H1 (cell line): ENCODE data around the gene CPSF4. TPM values are rescaled to one million over a fixed set of nuclear protein-coding genes. Genes with fewer than 3 reads are reported as not detected.

Experiments used
- CTCF ChIA-PET: fragments of 300-600 bp; sonication (Branson Sonifier 250); formaldehyde crosslinking; loops from one replicate; lab custom pipeline; 2021; ENCODE audit not compliant: partially characterized antibody; lab: Charles Lee
- POLR2A ChIA-PET: fragments of 300-600 bp; sonication (Branson Sonifier 250); formaldehyde crosslinking; loops from one replicate; lab custom pipeline; 2021; ENCODE audit warnings: inconsistent platforms; ENCODE audit not compliant: partially characterized antibody; lab: Charles Lee
- DNase-seq, 2 experiments: peaks; one replicate each; pipeline versions ENCODE4 v3.0.0 to v3.0.0-alpha.2; 2010 to 2022; ENCODE audit warnings: low spot score in 2 of 2, low read depth in 1 of 2, mixed read lengths in 1 of 2
- FAIRE-seq: peaks from 2 replicates; lab custom pipeline; 2011; peaks lifted over from hg19 to GRCh38; lab: Jason Lieb, UNC
- H2AFZ ChIP-seq: 2 replicates; pipeline ENCODE4 v1.8.1; 2012; ENCODE audit warnings: low read length, inconsistent platforms
- H2AK5ac ChIP-seq: 2 replicates; pipeline ENCODE4 v1.6.1; 2013; ENCODE audit warnings: low read depth, low read length
- H2BK120ac ChIP-seq: replicated peaks from 2 replicates; pipeline ENCODE3; 2013; ENCODE audit warnings: low read depth, low read length, inconsistent platforms
- H2BK12ac ChIP-seq: 2 replicates; pipeline ENCODE4 v1.6.1; 2013; ENCODE audit warnings: low read depth, low read length
- H2BK15ac ChIP-seq: 2 replicates; pipeline ENCODE4 v1.6.1; 2013; ENCODE audit warnings: low read length
- H2BK20ac ChIP-seq: 2 replicates; pipeline ENCODE4 v1.6.1; 2013; ENCODE audit warnings: low read length
- H2BK5ac ChIP-seq: 2 replicates; pipeline ENCODE4 v1.6.1; 2013; ENCODE audit warnings: low read depth, low read length
- H3K14ac ChIP-seq: 2 replicates; pipeline ENCODE4 v1.6.1; 2013; ENCODE audit warnings: inconsistent platforms; ENCODE audit not compliant: insufficient read length
- H3K18ac ChIP-seq: 2 replicates; pipeline ENCODE4 v1.6.1; 2013; ENCODE audit warnings: low read length; ENCODE audit errors: extremely low read depth
- H3K23ac ChIP-seq: 2 replicates; pipeline ENCODE4 v1.6.1; 2013; ENCODE audit warnings: inconsistent platforms; ENCODE audit not compliant: insufficient read length
- H3K23me2 ChIP-seq: 2 replicates; pipeline ENCODE4 v1.6.1; 2013; ENCODE audit warnings: low read depth, low read length
- H3K27ac ChIP-seq: 2 replicates; pipeline ENCODE4 v1.6.1; 2011; ENCODE audit warnings: low read depth, low read length, inconsistent platforms
- H3K27me3 ChIP-seq, 4 experiments: replicated peaks in 1 of 4; 1 replicate in 1 of 4; 2 replicates in 3 of 4; pipeline versions ENCODE4 v1.6.1 to v1.8.1; 2011 to 2013; ENCODE audit warnings: low read length in 3 of 4, mild to moderate bottlenecking in 3 of 4, inconsistent platforms in 2 of 4, mixed read lengths in 2 of 4, moderate library complexity in 1 of 4; ENCODE audit not compliant: control insufficient read depth in 3 of 4, insufficient read depth in 3 of 4; ENCODE audit errors: extremely low read depth in 1 of 4
- H3K36me3 ChIP-seq, 4 experiments: 2 replicates each; pipeline versions ENCODE4 v1.6.1 to v1.8.1; 2011 to 2013; ENCODE audit warnings: mild to moderate bottlenecking in 4 of 4, low read length in 3 of 4, moderate library complexity in 2 of 4, control low read depth in 1 of 4, inconsistent platforms in 1 of 4; ENCODE audit not compliant: insufficient read depth in 4 of 4, control insufficient read depth in 2 of 4
- H3K4ac ChIP-seq: replicated peaks from 2 replicates; pipeline ENCODE3; 2013; ENCODE audit warnings: low read length, low read depth, mixed read lengths, inconsistent platforms; ENCODE audit not compliant: insufficient read length
- H3K4me1 ChIP-seq, 4 experiments: replicated peaks in 1 of 4; 1 replicate in 1 of 4; 2 replicates in 3 of 4; pipeline versions ENCODE4 v1.6.1 to v1.8.1; 2011 to 2013; ENCODE audit warnings: low read length in 3 of 4, inconsistent platforms in 2 of 4, mixed read lengths in 1 of 4; ENCODE audit not compliant: insufficient read depth in 4 of 4, control insufficient read depth in 3 of 4
- H3K4me2 ChIP-seq, 2 experiments: 2 replicates each; pipeline versions ENCODE4 v1.6.1 to v1.8.1; 2011 to 2013; ENCODE audit warnings: low read depth in 2 of 2, low read length in 2 of 2, control low read depth in 1 of 2, inconsistent platforms in 1 of 2, mild to moderate bottlenecking in 1 of 2; ENCODE audit not compliant: insufficient read depth in 1 of 2
- H3K4me3 ChIP-seq, 4 experiments: fragments of 200-600, 300-600 bp in 1 of 4; sonication (generic), shearing (Covaris generic), sonication (Bioruptor Twin) in 1 of 4; 2 replicates each; pipeline versions ENCODE4 v1.5.1 to v1.8.1; 2011 to 2016; ENCODE audit warnings: low read length in 4 of 4, low read depth in 3 of 4, control low read depth in 2 of 4, inconsistent platforms in 2 of 4, mild to moderate bottlenecking in 2 of 4, mixed read lengths in 1 of 4, moderate library complexity in 1 of 4; ENCODE audit not compliant: insufficient read depth in 2 of 4; ENCODE audit errors: extremely low read depth in 1 of 4
- H3K56ac ChIP-seq: replicated peaks from 2 replicates; pipeline ENCODE3; 2013; ENCODE audit warnings: low read depth, mild to moderate bottlenecking, mixed read lengths, low read length, inconsistent platforms; ENCODE audit not compliant: insufficient read length
- H3K79me1 ChIP-seq: 2 replicates; pipeline ENCODE4 v1.6.1; 2013; ENCODE audit warnings: low read depth, low read length, control low read depth
- H3K79me2 ChIP-seq, 2 experiments: 2 replicates each; pipeline versions ENCODE4 v1.6.1 to v1.8.1; 2012 to 2013; ENCODE audit warnings: low read length in 2 of 2, mild to moderate bottlenecking in 2 of 2, inconsistent platforms in 1 of 2; ENCODE audit not compliant: insufficient read depth in 2 of 2, control insufficient read depth in 1 of 2
- H3K9ac ChIP-seq, 4 experiments: replicated peaks in 1 of 4; 1 replicate in 1 of 4; 2 replicates in 3 of 4; pipeline versions ENCODE4 v1.6.1 to v1.8.1; 2011 to 2013; ENCODE audit warnings: low read depth in 3 of 4, low read length in 3 of 4, control low read depth in 2 of 4, mild to moderate bottlenecking in 2 of 4, moderate library complexity in 2 of 4, inconsistent platforms in 1 of 4; ENCODE audit errors: extremely low read depth in 1 of 4
- H3K9me3 ChIP-seq, 2 experiments: 2 replicates each; pipeline versions ENCODE4 v1.6.1 to v1.8.1; 2012 to 2013; ENCODE audit warnings: mild to moderate bottlenecking in 2 of 2, moderate library complexity in 2 of 2, control low read depth in 1 of 2, inconsistent platforms in 1 of 2, low read depth in 1 of 2, low read length in 1 of 2, mixed read lengths in 1 of 2; ENCODE audit not compliant: insufficient read depth in 2 of 2
- H4K20me1 ChIP-seq, 2 experiments: replicated peaks in 1 of 2; 2 replicates each; pipeline versions ENCODE3 to v1.8.1; 2011 to 2013; ENCODE audit warnings: inconsistent platforms in 2 of 2, low read length in 2 of 2, mild to moderate bottlenecking in 1 of 2; ENCODE audit not compliant: insufficient read depth in 2 of 2, control insufficient read depth in 1 of 2
- H4K5ac ChIP-seq: 2 replicates; pipeline ENCODE4 v1.6.1; 2013; ENCODE audit warnings: low read length, low read depth, mixed read lengths, inconsistent platforms; ENCODE audit not compliant: insufficient read length
- H4K8ac ChIP-seq: 2 replicates; pipeline ENCODE4 v1.8.0; 2013; ENCODE audit warnings: mild to moderate bottlenecking, moderate library complexity, low read length, inconsistent platforms; ENCODE audit not compliant: insufficient read depth; ENCODE audit errors: extremely low read depth
- H4K91ac ChIP-seq: replicated peaks from 2 replicates; pipeline ENCODE3; 2013; ENCODE audit warnings: low read length, mixed read lengths, inconsistent platforms; ENCODE audit not compliant: insufficient read length
- POLR2A ChIP-seq, 2 experiments: IDR thresholded peaks; 1 replicate in 1 of 2; 2 replicates in 1 of 2; pipeline ENCODE4 v1.6.1; 2011; ENCODE audit warnings: low read depth in 2 of 2, low read length in 2 of 2, mild to moderate bottlenecking in 2 of 2; ENCODE audit errors: control extremely low read depth in 1 of 2
- ZNF274 ChIP-seq: IDR thresholded peaks from 2 replicates; pipeline ENCODE4 v1.7.0; 2012; ENCODE audit warnings: low read length, borderline replicate concordance; ENCODE audit errors: extremely low read depth
- WGBS, 2 experiments: shearing (Covaris generic) in 1 of 2; methylation state at CpG; one replicate each; pipeline versions ENCODE4 v1.1.6 to v1.1.7; 2013 to 2015; ENCODE audit warnings: low lambda C conversion rate in 2 of 2, mixed read lengths in 2 of 2, inconsistent platforms in 1 of 2, low coverage in 1 of 2, missing lambda C conversion rate in 1 of 2; ENCODE audit not compliant: insufficient replicate concordance in 2 of 2, insufficient coverage in 1 of 2, insufficient read length in 1 of 2; ENCODE audit errors: extremely low coverage in 1 of 2, missing lambda C conversion rate in 1 of 2; 5-methylcytosine and 5-hydroxymethylcytosine counted together
- polyA plus RNA-seq, 7 experiments: library from polyadenylated mRNA; depleted of rRNA in 3 of 7; stranded (reverse) in 5 of 7; unstranded in 2 of 7; fragments of >200 nt in 5 of 7; fragments of 200-250 nt in 2 of 7; gene quantifications; 1 replicate in 5 of 7; 2 replicates in 1 of 7; 4 replicates in 1 of 7; pipeline versions ENCODE4 v1.2.1 to v1.2.3, GENCODE V29; 2011 to 2013; ENCODE audit warnings: missing spikeins in 2 of 7, mixed read lengths in 2 of 7
- total RNA-seq: library from RNA; stranded (reverse); fragmentation: NEBNext Ultra II Directional; extraction: Animal tissue kit (Norgen Biotek cat#: 25700); gene quantifications from 2 replicates; pipeline ENCODE4 v1.2.1, GENCODE V29; 2021

The CPSF4 gene
- total and polyA plus RNA-seq, 2 of the 8 experiments (the other 6 are each of a cell fraction or from before 2014, with no cell fraction given), result 77.5 to 103 TPM

GRCh38 chr7:99478464-99479440, 40.0 kb downstream of the CPSF4 start:
- POLR2A ChIA-PET, result interaction anchor here (0.7 to 2.3 kb wide), 8 partner anchors 9 to 138 kb away, joined by 3 to 7 read pairs (median 4); partner anchors contain the start of genes ZKSCAN5, ZNF394, ZNF655 and ZSCAN25
- H4K20me1 ChIP-seq, result peaks cover 0 to 6% of the 10 kb centered on the region in 2 experiments
- no peaks in the 10 kb centered on the region for H3K23me2 ChIP-seq
- H3K56ac ChIP-seq, result no peak overlapping the region
- no peaks in the 10 kb centered on the region for H3K4me1 ChIP-seq
- no peak overlapping the region for H4K5ac ChIP-seq
- no peak overlapping the region for H2BK120ac ChIP-seq
- peaks cover 7% of the 10 kb centered on the region for H3K79me1 ChIP-seq
- no peak overlapping the region for H2AK5ac ChIP-seq
- H2BK15ac ChIP-seq, result no peak overlapping the region
- no peak overlapping the region for H2BK20ac ChIP-seq
- DNase-seq (no peak), FAIRE-seq (no peak)
- H3K18ac ChIP-seq, result no peak overlapping the region
- no peak overlapping the region for H3K14ac ChIP-seq
- no peaks in the 10 kb centered on the region for H3K9me3 ChIP-seq
- H2AFZ ChIP-seq, result no peak overlapping the region
- TF ChIP-seq POLR2A (IDR thresholded peaks at IDR 0.05; ENCODE audit: control extremely low read depth in 1 of 2, low read depth in 2 of 2, low read length in 2 of 2) (peak in 1 of 2 experiments; percentile 27; a peak in 1 of 3 replicates), ZNF274 (no peak)
- no peak overlapping the region for H3K4me2 ChIP-seq
- no peak overlapping the region for H3K9ac ChIP-seq
- CTCF ChIA-PET, result interaction anchor here (1.0 to 1.5 kb wide), 2 partner anchors 19 to 23 kb away, joined by 3 read pairs; no protein-coding TSS in a partner anchor
- no peak overlapping the region for H4K91ac ChIP-seq
- 93% methylated on average over 15 of the region's 15 CpGs; no CpG with 5 or more reads in 1 of the 2 experiments for WGBS, 2 experiments
- peaks cover 0 to 24% (median 9%) of the 10 kb centered on the region in 4 experiments; a peak in 5 of 8 replicates for H3K36me3 ChIP-seq
- H3K27ac ChIP-seq, result no peak overlapping the region
- no peak overlapping the region for H3K23ac ChIP-seq
- peaks cover 7 to 43% of the 10 kb centered on the region in 2 experiments for H3K79me2 ChIP-seq
- no peaks in the 10 kb centered on the region for H3K27me3 ChIP-seq
- H3K4ac ChIP-seq, result no peak overlapping the region
- no peak overlapping the region for H4K8ac ChIP-seq
- no peak overlapping the region for H2BK12ac ChIP-seq
- H2BK5ac ChIP-seq, result no peak overlapping the region
- no peak overlapping the region for H3K4me3 ChIP-seq
